AG10803 (cell line): ENCODE data around the gene DCTN4.
"Not testable (repeated sequence)": the region's sequence is repeated elsewhere in the genome, so short reads cannot be mapped to it uniquely, and the experiment has no call there.

Experiments
- DNase-seq: peaks from one replicate; pipeline ENCODE4 v3.0.0; 2010; ENCODE audit warnings: low read depth
- H3K4me3 ChIP-seq: 2 replicates; pipeline ENCODE4 v1.5.1; 2011; ENCODE audit warnings: mild to moderate bottlenecking, low read length, control low read depth
- TF ChIP-seq, protein P1 (sequence below): conservative IDR thresholded peaks from 2 replicates; pipeline ENCODE4 v1.5.1; 2011; ENCODE audit warnings: mild to moderate bottlenecking, low read length, control low read depth, inconsistent platforms

Gene DCTN4

DNA sequence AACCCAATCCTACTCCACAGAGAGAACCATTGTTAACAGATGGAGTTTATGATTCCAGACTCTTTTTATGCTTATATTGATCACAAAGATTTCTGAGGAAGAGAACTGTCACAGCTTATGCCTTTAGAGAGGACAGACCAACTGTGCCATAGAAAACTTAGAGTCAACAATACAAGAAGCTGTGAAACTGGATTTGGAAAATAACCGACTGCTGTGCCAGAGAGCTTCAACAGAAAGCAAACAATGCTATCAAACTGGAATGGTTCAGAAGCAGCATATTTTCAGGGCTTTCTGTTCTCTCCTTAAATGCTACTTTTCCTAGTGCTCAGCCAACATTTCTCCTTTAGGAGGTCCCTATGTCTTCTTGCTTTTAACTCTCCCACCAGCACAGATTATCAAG lies 5.0 kb downstream of the DCTN4 start:
- no peak for DNase-seq
- no peak overlapping the region for H3K4me3 ChIP-seq
- TF ChIP-seq, protein P1, sequence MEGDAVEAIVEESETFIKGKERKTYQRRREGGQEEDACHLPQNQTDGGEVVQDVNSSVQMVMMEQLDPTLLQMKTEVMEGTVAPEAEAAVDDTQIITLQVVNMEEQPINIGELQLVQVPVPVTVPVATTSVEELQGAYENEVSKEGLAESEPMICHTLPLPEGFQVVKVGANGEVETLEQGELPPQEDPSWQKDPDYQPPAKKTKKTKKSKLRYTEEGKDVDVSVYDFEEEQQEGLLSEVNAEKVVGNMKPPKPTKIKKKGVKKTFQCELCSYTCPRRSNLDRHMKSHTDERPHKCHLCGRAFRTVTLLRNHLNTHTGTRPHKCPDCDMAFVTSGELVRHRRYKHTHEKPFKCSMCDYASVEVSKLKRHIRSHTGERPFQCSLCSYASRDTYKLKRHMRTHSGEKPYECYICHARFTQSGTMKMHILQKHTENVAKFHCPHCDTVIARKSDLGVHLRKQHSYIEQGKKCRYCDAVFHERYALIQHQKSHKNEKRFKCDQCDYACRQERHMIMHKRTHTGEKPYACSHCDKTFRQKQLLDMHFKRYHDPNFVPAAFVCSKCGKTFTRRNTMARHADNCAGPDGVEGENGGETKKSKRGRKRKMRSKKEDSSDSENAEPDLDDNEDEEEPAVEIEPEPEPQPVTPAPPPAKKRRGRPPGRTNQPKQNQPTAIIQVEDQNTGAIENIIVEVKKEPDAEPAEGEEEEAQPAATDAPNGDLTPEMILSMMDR, result no peak

DNA sequence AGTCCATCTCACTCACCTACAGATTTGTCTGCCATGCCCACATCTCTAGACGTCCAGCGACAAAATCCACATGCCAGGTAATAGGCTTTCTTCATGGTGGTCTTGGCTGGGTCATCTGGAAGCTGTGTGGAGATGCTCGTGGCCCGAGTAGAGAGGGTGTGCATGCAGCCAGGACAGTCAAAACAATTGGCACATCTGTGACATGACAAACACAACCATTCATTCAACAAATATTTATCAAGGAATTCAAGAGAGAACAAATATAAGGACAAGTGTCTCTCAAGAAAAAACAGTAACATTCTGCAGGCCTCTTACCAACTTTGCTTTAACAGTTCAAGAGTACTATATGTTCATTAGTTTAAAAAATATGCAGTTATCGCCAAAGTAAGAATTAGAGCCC lies 5.4 kb downstream of the DCTN4 start:
- DNase-seq, result no peak
- TF ChIP-seq, protein P1, result no peak
- no peak overlapping the region for H3K4me3 ChIP-seq

GRCh38 chr5:150751096-150751891 lies 7.5 kb downstream of the DCTN4 start:
- no peak for DNase-seq
- TF ChIP-seq, protein P1, result no peak
- H3K4me3 ChIP-seq, result no peak overlapping the region

- no peak overlapping the region for H3K4me3 ChIP-seq
- TF ChIP-seq, protein P1, result no peak
- DNase-seq, result no peak
These were observed 8.3 kb downstream of the DCTN4 start for GRCh38 chr5:150750469-150750868.

GRCh38 chr5:150743142-150743488 lies 15.7 kb downstream of the DCTN4 start:
- DNase-seq, H3K4me3 ChIP-seq: not testable (repeated sequence)

GRCh38 chr5:150742455-150743141 lies 16.2 kb downstream of the DCTN4 start:
- not testable (repeated sequence) for H3K4me3 ChIP-seq, DNase-seq

GRCh38 chr5:150740992-150741391 lies 17.8 kb downstream of the DCTN4 start:
- H3K4me3 ChIP-seq, result no peak overlapping the region
- DNase-seq, result no peak
- TF ChIP-seq, protein P1, result no peak

DNA sequence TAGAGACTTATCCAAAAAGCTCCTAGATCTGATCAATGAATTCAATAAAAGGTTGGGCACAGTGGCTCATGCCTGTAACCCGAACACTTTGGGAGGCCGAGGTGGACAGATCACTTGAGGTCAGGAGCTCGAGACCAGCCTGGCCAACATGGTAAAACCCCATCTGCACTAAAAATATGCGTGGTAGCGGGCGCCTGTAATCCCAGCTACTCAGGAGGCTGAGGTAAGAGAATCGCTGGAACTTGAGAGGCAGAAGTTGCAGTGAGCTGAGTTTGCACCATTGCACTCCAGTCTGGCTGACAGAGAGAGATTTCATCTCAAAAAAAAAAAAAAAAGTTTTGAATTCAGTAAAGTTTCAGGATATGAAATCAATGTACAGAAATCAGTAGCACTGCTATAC lies 20.0 kb downstream of the DCTN4 start:
- DNase-seq, result no peak
- TF ChIP-seq, protein P1, result no peak
- H3K4me3 ChIP-seq, result no peak overlapping the region
